GM19025 (cell line): Measurements from ENCODE around the gene IARS1.

Experiments used
- ATAC-seq: cut with Tn5 transposase; IDR thresholded peaks from one replicate; pipeline ENCODE4 v1.9.1; 2021; ENCODE audit warnings: mild to moderate bottlenecking, low read depth, moderate library complexity; ENCODE audit not compliant: unreplicated experiment

IARS1 gene

DNA sequence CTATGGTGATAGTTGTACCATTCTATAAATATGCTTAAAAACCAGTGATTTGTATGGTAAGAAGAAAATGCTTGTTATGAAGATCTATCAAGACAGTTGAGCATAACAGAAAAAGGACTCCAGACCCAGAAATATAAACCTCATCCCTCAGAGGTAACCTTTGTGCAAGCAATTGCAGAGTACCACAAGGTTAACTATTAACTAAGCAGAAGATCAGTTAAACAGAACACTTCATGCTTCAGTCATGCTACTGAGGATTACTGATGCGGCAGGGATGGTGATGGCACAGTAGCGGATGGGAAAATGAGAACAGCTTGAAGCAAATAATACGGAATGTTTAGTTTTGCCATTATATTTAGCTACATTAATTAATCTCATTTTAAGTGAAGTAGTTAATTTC lies 45.5 kb downstream of the IARS1 start:
- no peak for ATAC-seq

DNA sequence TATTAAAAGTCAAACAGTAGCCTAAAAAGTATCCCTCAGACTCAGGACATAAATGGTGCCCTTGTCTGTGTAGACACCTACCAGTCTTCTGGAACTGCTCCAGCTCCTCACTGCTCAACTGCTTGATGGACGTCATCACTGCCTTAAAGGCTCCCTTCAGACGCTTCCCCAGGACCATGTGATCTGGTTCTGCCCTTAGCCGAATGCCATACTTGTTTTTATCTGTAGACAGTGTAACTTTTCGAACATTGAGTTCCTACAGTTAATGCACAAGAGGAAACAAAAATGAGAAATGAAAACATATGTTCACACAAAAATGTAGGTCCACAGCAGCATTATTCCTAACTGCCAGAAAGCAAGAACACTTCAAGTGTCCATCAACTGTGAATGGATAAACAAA lies 46.2 kb downstream of the IARS1 start:
- no peak for ATAC-seq

DNA sequence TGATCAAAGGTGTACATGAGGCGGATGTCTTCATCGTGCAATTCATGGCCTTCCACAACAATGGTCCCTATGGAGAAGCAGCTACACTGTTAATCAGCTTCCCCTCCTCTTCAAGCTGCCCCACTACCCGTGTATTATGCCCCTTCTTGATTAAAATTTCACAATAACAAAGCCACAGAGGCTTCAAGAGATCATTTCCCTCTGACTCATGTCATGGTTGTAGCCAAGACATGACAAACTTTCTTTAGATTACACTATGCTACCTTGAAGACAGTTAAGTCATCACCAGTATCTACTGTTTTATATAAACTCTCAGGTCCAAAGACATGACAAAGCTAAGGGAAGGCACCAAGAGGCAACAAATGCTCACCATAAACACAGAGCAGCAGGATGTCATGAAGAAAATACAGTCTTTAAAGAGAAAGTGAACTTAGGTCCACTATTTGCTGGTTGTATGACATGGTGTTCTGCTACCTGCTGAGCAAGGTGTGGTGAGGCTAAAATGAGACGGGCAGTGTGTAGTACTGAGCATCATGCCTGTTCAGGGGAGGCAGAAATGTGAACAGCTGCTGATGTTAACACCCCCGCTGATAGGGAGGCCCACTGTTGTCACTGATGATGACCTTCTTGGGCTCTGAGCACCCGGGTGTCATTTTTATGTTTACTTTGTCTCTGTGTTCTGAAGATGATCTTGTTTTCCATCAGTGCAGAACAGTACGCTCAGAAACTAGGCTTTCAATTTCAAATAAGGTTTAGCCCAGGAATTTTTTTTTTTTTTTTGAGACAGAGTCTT lies 48.3 kb downstream of the IARS1 start:
- no peak for ATAC-seq
